ENCODE data around the gene GRHL1.

DNA sequence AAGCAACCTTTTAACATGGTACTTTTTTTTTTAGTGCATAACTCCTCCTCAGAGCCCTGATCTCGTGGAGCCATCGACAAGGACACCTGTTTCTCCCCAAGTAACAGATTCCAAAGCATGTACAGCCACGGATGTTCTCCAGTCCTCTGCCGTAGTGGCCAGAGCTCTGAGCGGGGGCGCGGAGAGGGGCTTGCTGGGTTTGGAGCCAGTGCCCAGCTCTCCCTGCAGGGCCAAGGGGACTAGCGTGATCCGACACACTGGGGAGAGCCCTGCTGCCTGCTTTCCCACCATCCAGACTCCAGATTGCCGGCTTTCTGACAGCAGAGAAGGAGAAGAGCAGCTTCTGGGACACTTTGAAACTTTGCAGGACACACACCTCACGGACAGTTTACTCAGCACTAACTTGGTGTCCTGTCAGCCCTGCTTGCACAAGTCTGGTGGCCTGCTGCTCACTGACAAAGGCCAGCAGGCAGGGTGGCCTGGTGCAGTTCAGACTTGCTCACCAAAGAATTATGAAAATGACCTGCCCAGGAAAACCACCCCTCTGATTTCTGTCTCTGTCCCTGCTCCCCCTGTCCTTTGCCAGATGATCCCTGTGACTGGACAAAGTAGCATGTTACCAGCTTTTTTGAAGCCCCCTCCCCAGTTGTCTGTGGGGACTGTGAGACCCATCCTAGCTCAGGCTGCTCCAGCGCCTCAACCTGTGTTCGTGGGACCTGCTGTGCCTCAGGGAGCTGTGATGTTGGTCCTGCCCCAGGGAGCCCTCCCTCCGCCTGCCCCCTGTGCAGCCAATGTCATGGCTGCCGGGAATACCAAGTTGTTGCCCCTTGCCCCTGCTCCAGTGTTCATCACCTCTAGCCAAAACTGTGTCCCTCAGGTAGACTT is 96.4 kb downstream of the GRHL1 start:
- no peak for TF ChIP-seq CTCF (IDR thresholded peaks at IDR 0.05)
- TF ChIP-seq POLR2AphosphoS5 (IDR thresholded peaks at IDR 0.05; ENCODE audit: insufficient read depth in 1 of 2, low read depth in 1 of 2) = no peak
- no peak for TF ChIP-seq POLR2A (IDR thresholded peaks at IDR 0.05)

All from vagina (tissue), 2 donors.